HUES64 (cell line): ENCODE results near the gene HSD17B11. TPM values are rescaled to one million over a fixed set of nuclear protein-coding genes. Genes with fewer than 3 reads are reported as not detected.
"Not testable (repeated sequence)": the region's sequence is repeated elsewhere in the genome, so short reads cannot be mapped to it uniquely, and the experiment has no call there.

ENCODE experiments used
- H3K27ac ChIP-seq: 2 replicates; pipeline ENCODE4 v1.7.0; 2013; ENCODE audit warnings: low read depth, low read length, inconsistent platforms
- H3K27me3 ChIP-seq: 2 replicates; pipeline ENCODE4 v1.6.1; 2013; ENCODE audit warnings: mild to moderate bottlenecking, low read length; ENCODE audit not compliant: insufficient read depth
- H3K36me3 ChIP-seq: 2 replicates; pipeline ENCODE4 v1.6.1; 2013; ENCODE audit warnings: mild to moderate bottlenecking, low read length; ENCODE audit not compliant: insufficient read depth
- H3K4me1 ChIP-seq: 2 replicates; pipeline ENCODE4 v1.6.1; 2013; ENCODE audit warnings: mild to moderate bottlenecking, low read length, moderate library complexity; ENCODE audit not compliant: insufficient read depth
- H3K4me3 ChIP-seq: 2 replicates; pipeline ENCODE4 v1.5.1; 2013; ENCODE audit warnings: mild to moderate bottlenecking, low read length, moderate library complexity
- H3K9ac ChIP-seq: 2 replicates; pipeline ENCODE4 v1.6.1; 2013; ENCODE audit warnings: mild to moderate bottlenecking, low read depth, low read length
- H3K9me3 ChIP-seq: 2 replicates; pipeline ENCODE4 v1.6.1; 2013; ENCODE audit warnings: low read depth, low read length; ENCODE audit not compliant: insufficient read depth
- WGBS: fragments of 150-250, 120-280 bp; methylation state at CpG from one replicate; pipeline ENCODE4 v1.1.7; 2013; ENCODE audit warnings: missing lambda C conversion rate; 5-methylcytosine and 5-hydroxymethylcytosine counted together
- polyA plus RNA-seq, 2 experiments: library from polyadenylated mRNA; stranded (reverse); fragments of 50-300 nt; gene quantifications; one replicate each; pipeline ENCODE4 v1.2.3, GENCODE V29; 2013

Gene HSD17B11, protein sequence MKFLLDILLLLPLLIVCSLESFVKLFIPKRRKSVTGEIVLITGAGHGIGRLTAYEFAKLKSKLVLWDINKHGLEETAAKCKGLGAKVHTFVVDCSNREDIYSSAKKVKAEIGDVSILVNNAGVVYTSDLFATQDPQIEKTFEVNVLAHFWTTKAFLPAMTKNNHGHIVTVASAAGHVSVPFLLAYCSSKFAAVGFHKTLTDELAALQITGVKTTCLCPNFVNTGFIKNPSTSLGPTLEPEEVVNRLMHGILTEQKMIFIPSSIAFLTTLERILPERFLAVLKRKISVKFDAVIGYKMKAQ
- 10.6 TPM for polyA plus RNA-seq (2013, experiment 1 of 2)
- 18.6 TPM for polyA plus RNA-seq (2013, experiment 2 of 2)

DNA sequence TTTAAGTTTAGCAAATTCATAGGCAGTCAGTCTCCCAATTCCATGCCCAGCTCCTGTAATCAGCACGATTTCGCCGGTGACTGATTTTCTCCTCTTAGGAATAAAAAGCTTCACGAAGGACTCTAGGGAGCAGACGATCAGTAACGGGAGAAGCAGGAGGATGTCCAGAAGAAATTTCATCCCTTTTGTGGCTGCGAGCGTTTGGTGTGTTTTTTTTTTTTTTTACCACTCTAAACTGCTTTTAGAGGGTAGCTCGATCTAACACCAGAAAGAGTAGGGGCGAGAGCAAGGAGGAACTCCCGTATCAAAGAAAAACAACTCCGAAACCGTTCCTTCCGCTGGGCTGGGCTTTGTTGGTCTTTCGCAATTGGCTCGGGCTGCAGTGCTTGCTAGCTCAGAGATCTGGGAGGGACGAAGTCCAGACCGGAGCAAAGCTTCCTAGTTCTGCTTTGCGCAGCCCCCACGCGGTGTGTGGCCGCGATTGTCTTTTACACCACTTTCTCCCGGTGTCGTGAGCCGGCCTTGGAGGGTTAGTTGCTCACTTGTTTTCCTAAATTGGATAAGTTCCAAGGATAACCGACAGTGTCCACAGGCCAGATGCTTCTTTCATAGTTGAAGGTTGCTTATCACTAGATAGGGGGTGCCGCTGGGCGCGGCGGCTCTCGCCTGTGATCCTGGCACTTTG is at the start of gene HSD17B11:
HSD17B11 (minus strand) TSS at position 298 of the 685 bp plus-strand sequence; CDS start at position 180, 118 bp downstream.
- Histone ChIP-seq H3K9ac (peak within 1 kb of the TSS; percentile 87), H3K36me3 (peaks cover 2% of the 10 kb centered on the region; the same call in 1 of the 2 replicates), H3K27ac (peak within 1 kb of the TSS; percentile 74), H3K4me3 (peak within 1 kb of the TSS; percentile 84), H3K9me3 (0 out of 2 replicates have a peak, but pooled peaks cover 5% of the 10 kb centered on the region), H3K4me1 (no peaks in the 10 kb centered on the region), H3K27me3 (peaks cover 4% of the 10 kb centered on the region; the same call in 1 of the 2 replicates)
- 1% methylated on average over 30 of the region's 32 CpGs for WGBS

DNA sequence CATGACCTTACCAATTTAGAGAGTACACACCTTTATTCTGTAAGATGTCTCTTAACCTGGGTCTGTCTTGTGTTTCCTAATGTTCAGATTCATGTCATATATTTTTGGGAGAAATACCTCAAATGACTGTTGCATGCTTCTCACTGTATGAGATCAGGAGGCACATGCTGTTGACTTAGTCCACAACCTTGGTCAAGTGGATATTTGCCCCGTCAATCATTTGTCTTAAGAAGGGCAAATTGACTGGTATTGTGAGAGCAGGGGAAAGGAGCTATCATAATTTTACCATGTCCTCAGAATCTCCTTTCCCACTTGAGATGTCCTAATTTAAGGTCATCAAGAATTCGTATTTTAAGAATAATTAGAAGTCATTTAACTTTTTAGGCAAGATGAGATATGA is 42.4 kb upstream of the HSD17B11 start:
- Histone ChIP-seq H3K27ac (no peak overlapping the region), H3K4me3 (no peak overlapping the region), H3K27me3 (no peaks in the 10 kb centered on the region), H3K36me3 (peaks cover 22% of the 10 kb centered on the region), H3K4me1 (peaks cover 9% of the 10 kb centered on the region; the same call in 1 of the 2 replicates), H3K9ac (no peak overlapping the region), H3K9me3 (no peaks in the 10 kb centered on the region)
- WGBS = 97% methylated on average over 2 of the region's 2 CpGs

DNA sequence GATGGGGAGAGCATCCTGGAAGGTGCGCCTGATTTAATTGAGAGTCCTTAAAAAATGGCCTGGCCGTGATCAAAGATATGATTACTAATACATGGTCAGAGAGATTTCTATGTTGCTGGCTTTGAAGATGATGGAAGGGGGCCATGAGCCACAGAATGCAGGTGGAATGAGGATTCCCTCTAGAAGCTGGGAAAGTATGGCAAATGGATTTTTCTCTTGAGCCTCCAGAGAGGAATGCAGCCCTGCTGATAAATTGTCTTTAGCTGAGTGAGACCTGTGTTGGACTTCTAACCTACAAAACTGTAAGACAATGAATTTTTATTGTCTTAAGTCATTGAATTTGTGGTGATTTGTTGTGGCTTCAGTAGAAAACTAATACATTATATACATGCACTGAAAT is 39.0 kb upstream of the HSD17B11 start:
- Histone ChIP-seq H3K27ac (peak overlapping the region; percentile 10; the same call in 1 of the 2 replicates), H3K9ac (no peak overlapping the region), H3K4me3 (no peak overlapping the region), H3K36me3 (no peaks in the 10 kb centered on the region), H3K27me3 (no peaks in the 10 kb centered on the region), H3K9me3 (no peaks in the 10 kb centered on the region), H3K4me1 (peaks cover 9% of the 10 kb centered on the region; the same call in 1 of the 2 replicates)
- 92% methylated on average over 2 of the region's 2 CpGs for WGBS

DNA sequence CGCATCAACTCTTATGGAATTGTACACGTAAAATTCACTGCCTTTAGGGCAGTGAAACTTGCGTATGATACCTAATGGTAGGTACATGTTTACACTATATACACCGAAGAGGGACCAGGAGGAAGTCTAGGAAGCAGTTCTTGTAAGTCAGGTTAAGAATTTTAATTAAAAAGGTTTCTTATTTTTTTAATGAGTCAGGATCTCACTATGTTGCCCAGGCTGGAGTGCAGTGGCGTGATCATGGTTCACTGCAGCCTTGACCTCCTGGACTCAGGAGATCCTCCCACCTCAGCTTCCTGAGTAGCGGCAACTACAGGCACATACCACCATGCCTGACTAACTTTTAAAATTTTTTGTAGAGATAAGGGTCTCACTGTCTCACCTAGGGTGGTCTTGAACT is 38.0 kb upstream of the HSD17B11 start:
- no peaks in the 10 kb centered on the region for H3K9me3 ChIP-seq
- WGBS = 94% methylated on average over 6 of the region's 6 CpGs
- H3K27ac ChIP-seq = no peak overlapping the region
- H3K27me3 ChIP-seq = no peaks in the 10 kb centered on the region
- peaks cover 9% of the 10 kb centered on the region; the same call in 1 of the 2 replicates for H3K4me1 ChIP-seq
- no peak overlapping the region for H3K9ac ChIP-seq
- no peak overlapping the region for H3K4me3 ChIP-seq
- H3K36me3 ChIP-seq = no peaks in the 10 kb centered on the region

DNA sequence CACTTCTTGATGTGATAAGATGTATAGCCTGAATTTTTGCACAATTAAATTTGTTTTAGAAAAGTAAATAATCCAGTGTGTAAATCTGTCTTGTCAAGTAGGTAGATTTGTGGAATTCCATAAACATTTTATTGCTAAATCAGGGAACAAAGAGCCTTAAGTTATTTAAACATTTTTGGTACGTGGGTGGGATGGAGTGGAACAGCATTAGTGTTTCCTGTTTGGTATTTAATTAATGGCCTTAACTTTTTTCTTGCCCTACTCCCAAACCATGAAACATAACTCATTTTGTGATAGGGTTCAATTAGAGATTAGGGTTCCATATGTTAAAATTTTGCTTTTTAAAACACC is 36.5 kb upstream of the HSD17B11 start:
- Histone ChIP-seq H3K36me3 (no peaks in the 10 kb centered on the region), H3K27me3 (no peaks in the 10 kb centered on the region), H3K27ac (no peak overlapping the region), H3K9ac (no peak overlapping the region), H3K4me1 (peaks cover 15% of the 10 kb centered on the region; the same call in 1 of the 2 replicates), H3K4me3 (no peak overlapping the region), H3K9me3 (no peaks in the 10 kb centered on the region)
- no CpG with 5 or more reads among the region's 1 CpG for WGBS

DNA sequence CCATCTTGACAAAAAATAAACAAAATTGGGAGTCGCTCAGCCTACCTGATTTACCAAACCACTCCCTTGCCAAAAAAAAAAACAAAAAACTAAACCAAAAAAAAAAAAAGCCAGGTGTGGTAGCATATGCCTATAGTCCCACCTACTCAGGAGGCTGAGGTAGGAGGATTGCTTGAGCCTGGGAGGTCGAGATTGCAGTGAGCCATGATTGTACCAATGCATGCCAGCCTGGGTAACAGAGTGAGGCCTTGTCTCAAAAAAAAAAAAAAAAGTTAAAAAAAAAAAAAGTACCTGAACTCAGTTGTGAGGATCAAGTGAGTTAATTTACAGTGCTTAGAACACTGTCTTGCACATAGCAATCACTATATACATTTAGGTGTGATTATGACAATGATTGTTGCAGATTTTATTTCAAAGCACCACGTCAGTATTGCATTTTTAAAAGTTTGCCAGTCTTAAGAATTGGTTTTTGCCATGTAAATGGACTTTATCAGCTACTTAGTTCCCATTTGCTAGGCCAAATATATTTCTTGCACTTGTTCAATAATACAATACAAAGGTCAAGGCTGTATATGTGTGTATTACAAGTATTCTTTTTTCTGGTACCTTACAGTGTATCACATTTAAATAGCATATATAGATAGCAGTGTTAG is 36.0 kb upstream of the HSD17B11 start:
- H3K4me3 ChIP-seq = no peak overlapping the region
- peaks cover 13% of the 10 kb centered on the region; the same call in 1 of the 2 replicates for H3K4me1 ChIP-seq
- no peaks in the 10 kb centered on the region for H3K36me3 ChIP-seq
- 93% methylated on average over 3 of the region's 3 CpGs for WGBS
- no peaks in the 10 kb centered on the region for H3K9me3 ChIP-seq
- H3K27me3 ChIP-seq = no peaks in the 10 kb centered on the region
- no peak overlapping the region for H3K27ac ChIP-seq
- no peak overlapping the region for H3K9ac ChIP-seq

DNA sequence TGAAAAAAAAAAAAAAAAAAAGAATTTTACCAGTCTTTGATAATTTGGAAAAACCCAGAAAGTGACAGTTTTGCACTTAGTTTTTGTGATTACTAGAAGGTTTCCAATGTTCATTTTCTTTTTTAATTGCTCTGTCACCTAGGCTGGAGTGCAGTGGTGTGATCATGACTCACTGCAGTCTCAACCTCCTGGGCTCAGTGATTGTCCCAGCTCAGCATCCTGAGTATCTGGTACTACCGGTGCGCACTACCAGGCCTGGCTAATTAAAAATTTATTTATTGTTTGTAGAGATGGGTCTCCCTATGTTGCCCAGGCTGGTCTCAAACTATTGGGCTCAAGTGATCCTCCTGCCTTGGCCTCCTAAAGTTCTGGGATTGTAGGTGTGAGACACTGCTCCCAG is 34.7 kb upstream of the HSD17B11 start:
- Histone ChIP-seq H3K9me3 (no peaks in the 10 kb centered on the region), H3K9ac (no peak overlapping the region), H3K27me3 (no peaks in the 10 kb centered on the region), H3K36me3 (no peaks in the 10 kb centered on the region), H3K4me1 (peaks cover 10% of the 10 kb centered on the region), H3K4me3 (no peak overlapping the region), H3K27ac (no peak overlapping the region)
- WGBS = 96% methylated on average over 2 of the region's 2 CpGs

DNA sequence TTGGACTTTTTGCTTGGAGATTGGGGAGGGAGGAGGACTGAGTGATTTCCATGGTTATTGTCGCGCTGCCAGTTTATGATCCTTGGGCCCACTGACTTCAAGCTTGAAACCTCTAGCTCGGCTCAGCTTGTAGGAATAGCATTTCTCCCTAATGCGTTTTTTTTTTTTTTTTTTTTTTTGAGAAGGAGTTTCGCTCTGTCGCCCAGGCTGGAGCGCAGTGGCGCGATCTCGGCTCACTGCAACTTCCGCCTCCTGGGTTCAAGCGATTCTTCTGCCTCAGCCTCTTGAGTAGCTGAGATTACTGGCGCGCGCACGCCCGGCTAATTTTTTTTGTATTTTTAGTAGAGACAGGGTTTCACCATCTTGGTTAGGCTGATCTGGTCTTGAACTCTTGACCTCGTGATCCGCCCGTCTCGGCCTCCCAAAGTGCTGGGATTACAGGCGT is 33.1 kb upstream of the HSD17B11 start:
- not testable (repeated sequence) for H3K27me3 ChIP-seq, H3K9me3 ChIP-seq, H3K36me3 ChIP-seq, H3K27ac ChIP-seq
- H3K9ac ChIP-seq = peak overlapping the region; percentile 33; the same call in 1 of the 2 replicates
- H3K4me3 ChIP-seq = peak overlapping the region; percentile 93
- WGBS = 92% methylated on average over 22 of the region's 22 CpGs
- H3K4me1 ChIP-seq = peaks cover 22% of the 10 kb centered on the region

DNA sequence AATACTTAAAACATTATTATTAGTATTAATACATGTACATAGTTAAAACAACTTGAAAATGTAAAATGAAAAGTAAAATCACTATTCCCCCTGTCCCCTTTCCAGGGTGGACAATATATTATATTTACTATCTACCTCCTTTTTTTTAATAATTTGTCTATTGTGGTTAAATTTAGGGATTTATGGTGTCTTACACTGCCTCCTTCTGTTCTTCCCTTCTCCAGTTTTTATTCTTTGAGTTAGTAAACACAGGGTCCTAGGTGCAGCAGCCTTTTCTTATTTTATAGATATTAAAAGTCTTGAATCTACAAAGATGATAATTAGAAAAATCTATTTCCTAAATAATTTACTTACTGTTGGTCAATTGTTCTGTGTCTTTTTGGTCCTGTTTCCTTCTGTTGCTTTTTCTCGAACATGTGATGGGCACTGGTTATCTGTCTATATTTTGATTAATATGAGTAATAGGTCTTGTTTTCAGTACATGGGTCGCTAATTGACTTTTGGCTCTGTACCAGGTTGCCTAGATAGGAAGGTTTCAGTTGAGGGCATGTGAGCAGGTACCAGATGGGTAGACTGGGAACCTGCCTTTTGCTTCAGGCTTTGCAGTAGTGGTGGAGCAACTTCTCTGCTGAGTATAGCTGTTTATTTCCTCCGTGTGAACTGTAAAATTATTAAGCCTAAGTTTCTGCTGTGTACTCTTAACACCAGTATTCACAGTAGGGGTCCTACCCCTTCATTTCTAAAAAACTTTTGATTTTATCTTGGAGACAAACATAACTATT is 32.5 kb upstream of the HSD17B11 start:
- Histone ChIP-seq H3K4me1 (peaks cover 22% of the 10 kb centered on the region), H3K4me3 (peak overlapping the region; percentile 93), H3K9ac (peak overlapping the region; percentile 94), H3K27ac (no peak overlapping the region; the same call in 1 of the 2 replicates), H3K9me3 (no peaks in the 10 kb centered on the region), H3K36me3 (no peaks in the 10 kb centered on the region), H3K27me3 (no peaks in the 10 kb centered on the region)
- 63% methylated on average over 3 of the region's 3 CpGs for WGBS

DNA sequence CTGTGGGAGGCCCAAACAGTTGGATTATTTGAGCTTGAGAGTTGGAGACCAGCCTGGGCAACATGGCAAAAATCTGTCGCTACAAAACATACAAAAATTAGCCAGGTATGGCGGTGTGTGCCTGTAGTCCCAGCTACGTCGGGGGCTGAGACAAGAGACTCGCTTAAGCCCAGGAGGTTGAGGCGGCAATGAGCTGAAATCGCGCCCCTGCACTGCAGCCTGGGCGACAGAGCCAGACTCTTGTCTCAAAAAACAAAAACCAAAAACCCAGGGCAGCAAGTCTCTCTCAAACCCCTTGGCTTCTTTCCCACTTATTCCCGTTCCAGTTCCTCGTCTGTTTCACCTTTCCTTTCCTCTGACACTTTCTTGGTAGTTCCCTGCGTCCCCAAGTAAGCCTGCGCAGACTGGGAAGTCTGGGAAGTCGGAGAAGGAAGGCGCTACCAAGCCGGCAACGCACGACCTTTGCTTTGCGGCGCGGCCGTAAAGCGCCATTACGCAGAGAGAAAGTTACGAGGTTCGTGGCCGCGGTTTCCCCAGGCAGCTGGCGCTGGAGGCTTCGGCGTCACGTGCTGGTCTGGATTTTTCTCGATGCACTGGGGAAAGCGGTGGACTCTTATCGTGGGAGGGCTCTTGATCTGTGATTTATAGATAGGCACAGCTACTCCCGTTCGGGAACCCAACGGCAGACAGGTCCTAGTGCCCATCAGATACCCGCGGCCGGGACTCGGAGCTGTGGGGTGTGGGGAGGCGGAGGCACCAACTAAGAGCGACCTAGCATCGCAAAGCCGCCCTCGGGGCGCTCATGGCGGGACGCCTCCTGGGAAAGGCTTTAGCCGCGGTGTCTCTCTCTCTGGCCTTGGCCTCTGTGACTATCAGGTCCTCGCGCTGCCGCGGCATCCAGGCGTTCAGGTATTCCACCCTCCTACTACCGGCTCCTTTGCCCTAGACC is 31.4 kb upstream of the HSD17B11 start, which contains the start of gene NUDT9:
NUDT9 (plus strand) TSS at position 470 of the 949 bp plus-strand sequence; CDS start at position 803, 333 bp downstream.
- peak within 1 kb of the TSS; percentile 94 for H3K9ac ChIP-seq
- peaks cover 22% of the 10 kb centered on the region for H3K4me1 ChIP-seq
- no peaks in the 10 kb centered on the region for H3K27me3 ChIP-seq
- H3K27ac ChIP-seq = peak within 1 kb of the TSS; percentile 95
- H3K4me3 ChIP-seq = peak within 1 kb of the TSS; percentile 93
- H3K9me3 ChIP-seq = no peaks in the 10 kb centered on the region
- WGBS = 7% methylated on average over 57 of the region's 58 CpGs
- H3K36me3 ChIP-seq = no peaks in the 10 kb centered on the region
